HEK293 (cell line): ENCODE results near the gene B3GALT5.

Experiments used
- CTCF ChIA-PET: fragments of 350-600 bp; formaldehyde crosslinking; extraction: SDS; loops from one replicate; lab custom pipeline; 2021; ENCODE audit warnings: antibody characterized with exemption; lab: Yijun Ruan, JAX
- POLR2A ChIA-PET: fragments of 300-600 bp; formaldehyde crosslinking; extraction: SDS; loops from one replicate; lab custom pipeline; 2020; ENCODE audit warnings: antibody characterized with exemption, inconsistent platforms; lab: Yijun Ruan, JAX
- H3K27ac ChIP-seq: fragments of 200-500 bp; sonication (Bioruptor generic); 2 replicates; pipeline ENCODE4 v1.5.1; 2014; ENCODE audit warnings: low read depth, low read length, control low read depth, inconsistent platforms; ENCODE audit errors: extremely low read depth
- H3K36me3 ChIP-seq, 2 experiments: fragments of 200-500 bp in 1 of 2; sonication (Bioruptor generic) in 1 of 2; 1 replicate in 1 of 2; 2 replicates in 1 of 2; pipeline ENCODE4 v1.5.1; 2014 to 2017; ENCODE audit warnings: inconsistent platforms in 2 of 2, low read length in 2 of 2; ENCODE audit not compliant: control insufficient read depth in 2 of 2, insufficient read depth in 1 of 2
- H3K4me1 ChIP-seq: fragments of 200-500 bp; sonication (Bioruptor generic); 2 replicates; pipeline ENCODE4 v1.5.1; 2014; ENCODE audit warnings: mild to moderate bottlenecking, low read length, inconsistent platforms; ENCODE audit not compliant: control insufficient read depth, insufficient read depth
- H3K4me3 ChIP-seq: 2 replicates; pipeline ENCODE4 v1.5.1; 2011; ENCODE audit warnings: low read depth, mild to moderate bottlenecking, control low read depth, low read length, moderate library complexity
- H3K9me3 ChIP-seq: fragments of 200-500 bp; sonication (Bioruptor generic); 2 replicates; pipeline ENCODE4 v1.5.1; 2014; ENCODE audit warnings: low read depth, low read length, inconsistent platforms; ENCODE audit not compliant: control insufficient read depth, insufficient read depth
- FEZF1 ChIP-seq: fragments of 450-650 bp; formaldehyde crosslinking; IDR thresholded peaks from 2 replicates; pipeline ENCODE4 v1.5.1; 2016; ENCODE audit warnings: missing biosample characterization, missing genetic modification characterization
- GFI1B ChIP-seq: fragments of 450-650 bp; formaldehyde crosslinking; IDR thresholded peaks from 2 replicates; pipeline ENCODE4 v1.5.1; 2016; ENCODE audit warnings: missing biosample characterization, missing genetic modification characterization
- GLI4 ChIP-seq: fragments of 450-650 bp; formaldehyde crosslinking; IDR thresholded peaks from 2 replicates; pipeline ENCODE4 v1.5.1; 2016; ENCODE audit warnings: missing biosample characterization, missing genetic modification characterization
- GLIS1 ChIP-seq: fragments of 450-650 bp; formaldehyde crosslinking; IDR thresholded peaks from 2 replicates; pipeline ENCODE4 v1.5.1; 2016; ENCODE audit warnings: missing biosample characterization, missing genetic modification characterization
- KLF16 ChIP-seq: fragments of 450-650 bp; formaldehyde crosslinking; IDR thresholded peaks from 2 replicates; pipeline ENCODE4 v1.5.1; 2017; ENCODE audit warnings: missing biosample characterization, missing genetic modification characterization
- MEIS1 ChIP-seq: sonication (generic); formaldehyde crosslinking; IDR thresholded peaks from 2 replicates; pipeline ENCODE4 v1.8.1; 2022; ENCODE audit warnings: missing genetic modification reagents, mild to moderate bottlenecking, borderline replicate concordance
- MYNN ChIP-seq: fragments of 450-650 bp; formaldehyde crosslinking; IDR thresholded peaks from 2 replicates; pipeline ENCODE4 v1.5.1; 2016; ENCODE audit warnings: missing biosample characterization, missing genetic modification characterization, borderline replicate concordance
- WT1 ChIP-seq: fragments of 450-650 bp; formaldehyde crosslinking; IDR thresholded peaks from 2 replicates; pipeline ENCODE4 v1.5.1; 2016; ENCODE audit warnings: missing biosample characterization, missing genetic modification characterization
- ZIC2 ChIP-seq: fragments of 450-650 bp; formaldehyde crosslinking; IDR thresholded peaks from 2 replicates; pipeline ENCODE4 v1.5.1; 2016; ENCODE audit warnings: missing biosample characterization, missing genetic modification characterization
- ZNF146 ChIP-seq: fragments of 450-650 bp; formaldehyde crosslinking; IDR thresholded peaks from 2 replicates; pipeline ENCODE4 v1.5.1; 2016; ENCODE audit warnings: missing biosample characterization, missing genetic modification characterization
- ZNF211 ChIP-seq: fragments of 450-650 bp; formaldehyde crosslinking; IDR thresholded peaks from 2 replicates; pipeline ENCODE4 v1.5.1; 2016; ENCODE audit warnings: low read depth, missing biosample characterization, missing genetic modification characterization
- ZNF266 ChIP-seq: fragments of 450-650 bp; formaldehyde crosslinking; IDR thresholded peaks from 2 replicates; pipeline ENCODE4 v1.5.1; 2016; ENCODE audit warnings: missing biosample characterization, missing genetic modification characterization, low read depth
- ZNF335 ChIP-seq: fragments of 450-650 bp; formaldehyde crosslinking; conservative IDR thresholded peaks from 2 replicates; pipeline ENCODE4 v1.5.1; 2016; ENCODE audit warnings: missing biosample characterization, missing genetic modification characterization
- ZNF354C ChIP-seq: fragments of 450-650 bp; formaldehyde crosslinking; IDR thresholded peaks from 2 replicates; pipeline ENCODE4 v1.5.1; 2016; ENCODE audit warnings: missing biosample characterization, missing genetic modification characterization, low read depth, borderline replicate concordance
- ZNF514 ChIP-seq: fragments of 450-650 bp; formaldehyde crosslinking; IDR thresholded peaks from 2 replicates; pipeline ENCODE4 v1.5.1; 2016; ENCODE audit warnings: missing biosample characterization, missing genetic modification characterization
- ZNF623 ChIP-seq: fragments of 450-650 bp; formaldehyde crosslinking; IDR thresholded peaks from 2 replicates; pipeline ENCODE4 v1.5.1; 2016; ENCODE audit warnings: missing biosample characterization, missing genetic modification characterization
- ZNF701 ChIP-seq: fragments of 450-650 bp; formaldehyde crosslinking; IDR thresholded peaks from 2 replicates; pipeline ENCODE4 v1.5.1; 2016; ENCODE audit warnings: missing biosample characterization, missing genetic modification characterization
- ZNF704 ChIP-seq: fragments of 450-650 bp; formaldehyde crosslinking; IDR thresholded peaks from 2 replicates; pipeline ENCODE4 v1.5.1; 2016; ENCODE audit warnings: missing biosample characterization, missing genetic modification characterization
- ZNF777 ChIP-seq: fragments of 450-650 bp; formaldehyde crosslinking; IDR thresholded peaks from 2 replicates; pipeline ENCODE4 v1.5.1; 2017; ENCODE audit warnings: missing biosample characterization, missing genetic modification characterization, borderline replicate concordance
- TF ChIP-seq, protein P1 (sequence below): fragments of 450-650 bp; formaldehyde crosslinking; IDR thresholded peaks from 2 replicates; pipeline ENCODE4 v1.5.1; 2016; ENCODE audit warnings: missing biosample characterization, missing genetic modification characterization, borderline replicate concordance
- TF ChIP-seq, protein P2 (sequence below): fragments of 450-650 bp; formaldehyde crosslinking; IDR thresholded peaks from 2 replicates; pipeline ENCODE4 v1.5.1; 2016; ENCODE audit warnings: missing biosample characterization, missing genetic modification characterization

Gene B3GALT5

GRCh38 chr21:39612233-39613040 lies at the start of gene B3GALT5 (continued):
- TF ChIP-seq, protein P1, sequence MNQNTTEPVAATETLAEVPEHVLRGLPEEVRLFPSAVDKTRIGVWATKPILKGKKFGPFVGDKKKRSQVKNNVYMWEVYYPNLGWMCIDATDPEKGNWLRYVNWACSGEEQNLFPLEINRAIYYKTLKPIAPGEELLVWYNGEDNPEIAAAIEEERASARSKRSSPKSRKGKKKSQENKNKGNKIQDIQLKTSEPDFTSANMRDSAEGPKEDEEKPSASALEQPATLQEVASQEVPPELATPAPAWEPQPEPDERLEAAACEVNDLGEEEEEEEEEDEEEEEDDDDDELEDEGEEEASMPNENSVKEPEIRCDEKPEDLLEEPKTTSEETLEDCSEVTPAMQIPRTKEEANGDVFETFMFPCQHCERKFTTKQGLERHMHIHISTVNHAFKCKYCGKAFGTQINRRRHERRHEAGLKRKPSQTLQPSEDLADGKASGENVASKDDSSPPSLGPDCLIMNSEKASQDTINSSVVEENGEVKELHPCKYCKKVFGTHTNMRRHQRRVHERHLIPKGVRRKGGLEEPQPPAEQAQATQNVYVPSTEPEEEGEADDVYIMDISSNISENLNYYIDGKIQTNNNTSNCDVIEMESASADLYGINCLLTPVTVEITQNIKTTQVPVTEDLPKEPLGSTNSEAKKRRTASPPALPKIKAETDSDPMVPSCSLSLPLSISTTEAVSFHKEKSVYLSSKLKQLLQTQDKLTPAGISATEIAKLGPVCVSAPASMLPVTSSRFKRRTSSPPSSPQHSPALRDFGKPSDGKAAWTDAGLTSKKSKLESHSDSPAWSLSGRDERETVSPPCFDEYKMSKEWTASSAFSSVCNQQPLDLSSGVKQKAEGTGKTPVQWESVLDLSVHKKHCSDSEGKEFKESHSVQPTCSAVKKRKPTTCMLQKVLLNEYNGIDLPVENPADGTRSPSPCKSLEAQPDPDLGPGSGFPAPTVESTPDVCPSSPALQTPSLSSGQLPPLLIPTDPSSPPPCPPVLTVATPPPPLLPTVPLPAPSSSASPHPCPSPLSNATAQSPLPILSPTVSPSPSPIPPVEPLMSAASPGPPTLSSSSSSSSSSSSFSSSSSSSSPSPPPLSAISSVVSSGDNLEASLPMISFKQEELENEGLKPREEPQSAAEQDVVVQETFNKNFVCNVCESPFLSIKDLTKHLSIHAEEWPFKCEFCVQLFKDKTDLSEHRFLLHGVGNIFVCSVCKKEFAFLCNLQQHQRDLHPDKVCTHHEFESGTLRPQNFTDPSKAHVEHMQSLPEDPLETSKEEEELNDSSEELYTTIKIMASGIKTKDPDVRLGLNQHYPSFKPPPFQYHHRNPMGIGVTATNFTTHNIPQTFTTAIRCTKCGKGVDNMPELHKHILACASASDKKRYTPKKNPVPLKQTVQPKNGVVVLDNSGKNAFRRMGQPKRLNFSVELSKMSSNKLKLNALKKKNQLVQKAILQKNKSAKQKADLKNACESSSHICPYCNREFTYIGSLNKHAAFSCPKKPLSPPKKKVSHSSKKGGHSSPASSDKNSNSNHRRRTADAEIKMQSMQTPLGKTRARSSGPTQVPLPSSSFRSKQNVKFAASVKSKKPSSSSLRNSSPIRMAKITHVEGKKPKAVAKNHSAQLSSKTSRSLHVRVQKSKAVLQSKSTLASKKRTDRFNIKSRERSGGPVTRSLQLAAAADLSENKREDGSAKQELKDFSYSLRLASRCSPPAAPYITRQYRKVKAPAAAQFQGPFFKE (tag by site-specific recombination) = no peak
- no peak for TF ChIP-seq ZNF514 (tag by site-specific recombination)
- TF ChIP-seq MYNN (tag by site-specific recombination) = no peak
- TF ChIP-seq ZNF354C (tag by site-specific recombination) = no peak
- TF ChIP-seq ZNF266 (tag by site-specific recombination) = no peak
- no peak for TF ChIP-seq ZNF701 (tag by site-specific recombination)
- TF ChIP-seq GLI4 (tag by site-specific recombination) = no peak
- TF ChIP-seq ZNF335 = no peak; the same call in 1 of the 2 replicates
- no peak for TF ChIP-seq KLF16 (tag by site-specific recombination)
- TF ChIP-seq MEIS1 (CRISPR knock-in tag) = no peak
- TF ChIP-seq WT1 (tag by site-specific recombination) = no peak
- TF ChIP-seq FEZF1 (tag by site-specific recombination) = no peak
- TF ChIP-seq ZIC2 (tag by site-specific recombination) = no peak; the same call in 1 of the 2 replicates
- TF ChIP-seq ZNF211 = no peak
- no peak for TF ChIP-seq ZNF146 (tag by site-specific recombination)
- no peak for TF ChIP-seq ZNF623 (tag by site-specific recombination)
- TF ChIP-seq GLIS1 (tag by site-specific recombination) = peak; percentile 88
- no peak for TF ChIP-seq GFI1B (tag by site-specific recombination)
- TF ChIP-seq ZNF704 (tag by site-specific recombination) = no peak

- no peaks in the 10 kb centered on the region for H3K9me3 ChIP-seq
- no peaks in the 10 kb centered on the region for H3K36me3 ChIP-seq
- H3K4me3 ChIP-seq = no peak overlapping the region
- H3K27ac ChIP-seq = no peak overlapping the region
- no peak for TF ChIP-seq ZNF777 (tag by site-specific recombination)
- TF ChIP-seq, protein P2, sequence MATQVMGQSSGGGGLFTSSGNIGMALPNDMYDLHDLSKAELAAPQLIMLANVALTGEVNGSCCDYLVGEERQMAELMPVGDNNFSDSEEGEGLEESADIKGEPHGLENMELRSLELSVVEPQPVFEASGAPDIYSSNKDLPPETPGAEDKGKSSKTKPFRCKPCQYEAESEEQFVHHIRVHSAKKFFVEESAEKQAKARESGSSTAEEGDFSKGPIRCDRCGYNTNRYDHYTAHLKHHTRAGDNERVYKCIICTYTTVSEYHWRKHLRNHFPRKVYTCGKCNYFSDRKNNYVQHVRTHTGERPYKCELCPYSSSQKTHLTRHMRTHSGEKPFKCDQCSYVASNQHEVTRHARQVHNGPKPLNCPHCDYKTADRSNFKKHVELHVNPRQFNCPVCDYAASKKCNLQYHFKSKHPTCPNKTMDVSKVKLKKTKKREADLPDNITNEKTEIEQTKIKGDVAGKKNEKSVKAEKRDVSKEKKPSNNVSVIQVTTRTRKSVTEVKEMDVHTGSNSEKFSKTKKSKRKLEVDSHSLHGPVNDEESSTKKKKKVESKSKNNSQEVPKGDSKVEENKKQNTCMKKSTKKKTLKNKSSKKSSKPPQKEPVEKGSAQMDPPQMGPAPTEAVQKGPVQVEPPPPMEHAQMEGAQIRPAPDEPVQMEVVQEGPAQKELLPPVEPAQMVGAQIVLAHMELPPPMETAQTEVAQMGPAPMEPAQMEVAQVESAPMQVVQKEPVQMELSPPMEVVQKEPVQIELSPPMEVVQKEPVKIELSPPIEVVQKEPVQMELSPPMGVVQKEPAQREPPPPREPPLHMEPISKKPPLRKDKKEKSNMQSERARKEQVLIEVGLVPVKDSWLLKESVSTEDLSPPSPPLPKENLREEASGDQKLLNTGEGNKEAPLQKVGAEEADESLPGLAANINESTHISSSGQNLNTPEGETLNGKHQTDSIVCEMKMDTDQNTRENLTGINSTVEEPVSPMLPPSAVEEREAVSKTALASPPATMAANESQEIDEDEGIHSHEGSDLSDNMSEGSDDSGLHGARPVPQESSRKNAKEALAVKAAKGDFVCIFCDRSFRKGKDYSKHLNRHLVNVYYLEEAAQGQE = no peak
- H3K4me1 ChIP-seq = no peaks in the 10 kb centered on the region
- CTCF ChIA-PET = no interaction called here
- POLR2A ChIA-PET = no interaction called here
These were observed 48.5 kb upstream of the B3GALT5 start for GRCh38 chr21:39564200-39564599.
